H1 (cell line): Measurements from ENCODE around the gene DCAF16. TPM values are rescaled to one million over a fixed set of nuclear protein-coding genes. Genes with fewer than 3 reads are reported as not detected.

Experiments used
- CTCF ChIA-PET: fragments of 300-600 bp; sonication (Branson Sonifier 250); formaldehyde crosslinking; loops from one replicate; lab custom pipeline; 2021; ENCODE audit not compliant: partially characterized antibody; lab: Charles Lee
- POLR2A ChIA-PET: fragments of 300-600 bp; sonication (Branson Sonifier 250); formaldehyde crosslinking; loops from one replicate; lab custom pipeline; 2021; ENCODE audit warnings: inconsistent platforms; ENCODE audit not compliant: partially characterized antibody; lab: Charles Lee
- DNase-seq, 2 experiments: peaks; one replicate each; pipeline versions ENCODE4 v3.0.0 to v3.0.0-alpha.2; 2010 to 2022; ENCODE audit warnings: low spot score in 2 of 2, low read depth in 1 of 2, mixed read lengths in 1 of 2
- FAIRE-seq: peaks from 2 replicates; lab custom pipeline; 2011; peaks lifted over from hg19 to GRCh38; lab: Jason Lieb, UNC
- H2AFZ ChIP-seq: 2 replicates; pipeline ENCODE4 v1.8.1; 2012; ENCODE audit warnings: low read length, inconsistent platforms
- H2AK5ac ChIP-seq: 2 replicates; pipeline ENCODE4 v1.6.1; 2013; ENCODE audit warnings: low read depth, low read length
- H2BK120ac ChIP-seq: replicated peaks from 2 replicates; pipeline ENCODE3; 2013; ENCODE audit warnings: low read depth, low read length, inconsistent platforms
- H2BK12ac ChIP-seq: 2 replicates; pipeline ENCODE4 v1.6.1; 2013; ENCODE audit warnings: low read depth, low read length
- H2BK15ac ChIP-seq: 2 replicates; pipeline ENCODE4 v1.6.1; 2013; ENCODE audit warnings: low read length
- H2BK20ac ChIP-seq: 2 replicates; pipeline ENCODE4 v1.6.1; 2013; ENCODE audit warnings: low read length
- H2BK5ac ChIP-seq: 2 replicates; pipeline ENCODE4 v1.6.1; 2013; ENCODE audit warnings: low read depth, low read length
- H3K14ac ChIP-seq: 2 replicates; pipeline ENCODE4 v1.6.1; 2013; ENCODE audit warnings: inconsistent platforms; ENCODE audit not compliant: insufficient read length
- H3K18ac ChIP-seq: 2 replicates; pipeline ENCODE4 v1.6.1; 2013; ENCODE audit warnings: low read length; ENCODE audit errors: extremely low read depth
- H3K23ac ChIP-seq: 2 replicates; pipeline ENCODE4 v1.6.1; 2013; ENCODE audit warnings: inconsistent platforms; ENCODE audit not compliant: insufficient read length
- H3K23me2 ChIP-seq: 2 replicates; pipeline ENCODE4 v1.6.1; 2013; ENCODE audit warnings: low read depth, low read length
- H3K27ac ChIP-seq: 2 replicates; pipeline ENCODE4 v1.6.1; 2011; ENCODE audit warnings: low read depth, low read length, inconsistent platforms
- H3K27me3 ChIP-seq, 4 experiments: replicated peaks in 1 of 4; 1 replicate in 1 of 4; 2 replicates in 3 of 4; pipeline versions ENCODE4 v1.6.1 to v1.8.1; 2011 to 2013; ENCODE audit warnings: low read length in 3 of 4, mild to moderate bottlenecking in 3 of 4, inconsistent platforms in 2 of 4, mixed read lengths in 2 of 4, moderate library complexity in 1 of 4; ENCODE audit not compliant: control insufficient read depth in 3 of 4, insufficient read depth in 3 of 4; ENCODE audit errors: extremely low read depth in 1 of 4
- H3K36me3 ChIP-seq, 4 experiments: 2 replicates each; pipeline versions ENCODE4 v1.6.1 to v1.8.1; 2011 to 2013; ENCODE audit warnings: mild to moderate bottlenecking in 4 of 4, low read length in 3 of 4, moderate library complexity in 2 of 4, control low read depth in 1 of 4, inconsistent platforms in 1 of 4; ENCODE audit not compliant: insufficient read depth in 4 of 4, control insufficient read depth in 2 of 4
- H3K4ac ChIP-seq: replicated peaks from 2 replicates; pipeline ENCODE3; 2013; ENCODE audit warnings: low read length, low read depth, mixed read lengths, inconsistent platforms; ENCODE audit not compliant: insufficient read length
- H3K4me1 ChIP-seq, 4 experiments: replicated peaks in 1 of 4; 1 replicate in 1 of 4; 2 replicates in 3 of 4; pipeline versions ENCODE4 v1.6.1 to v1.8.1; 2011 to 2013; ENCODE audit warnings: low read length in 3 of 4, inconsistent platforms in 2 of 4, mixed read lengths in 1 of 4; ENCODE audit not compliant: insufficient read depth in 4 of 4, control insufficient read depth in 3 of 4
- H3K4me2 ChIP-seq, 2 experiments: 2 replicates each; pipeline versions ENCODE4 v1.6.1 to v1.8.1; 2011 to 2013; ENCODE audit warnings: low read depth in 2 of 2, low read length in 2 of 2, control low read depth in 1 of 2, inconsistent platforms in 1 of 2, mild to moderate bottlenecking in 1 of 2; ENCODE audit not compliant: insufficient read depth in 1 of 2
- H3K4me3 ChIP-seq, 4 experiments: fragments of 200-600, 300-600 bp in 1 of 4; sonication (generic), shearing (Covaris generic), sonication (Bioruptor Twin) in 1 of 4; 2 replicates each; pipeline versions ENCODE4 v1.5.1 to v1.8.1; 2011 to 2016; ENCODE audit warnings: low read length in 4 of 4, low read depth in 3 of 4, control low read depth in 2 of 4, inconsistent platforms in 2 of 4, mild to moderate bottlenecking in 2 of 4, mixed read lengths in 1 of 4, moderate library complexity in 1 of 4; ENCODE audit not compliant: insufficient read depth in 2 of 4; ENCODE audit errors: extremely low read depth in 1 of 4
- H3K56ac ChIP-seq: replicated peaks from 2 replicates; pipeline ENCODE3; 2013; ENCODE audit warnings: low read depth, mild to moderate bottlenecking, mixed read lengths, low read length, inconsistent platforms; ENCODE audit not compliant: insufficient read length
- H3K79me1 ChIP-seq: 2 replicates; pipeline ENCODE4 v1.6.1; 2013; ENCODE audit warnings: low read depth, low read length, control low read depth
- H3K79me2 ChIP-seq, 2 experiments: 2 replicates each; pipeline versions ENCODE4 v1.6.1 to v1.8.1; 2012 to 2013; ENCODE audit warnings: low read length in 2 of 2, mild to moderate bottlenecking in 2 of 2, inconsistent platforms in 1 of 2; ENCODE audit not compliant: insufficient read depth in 2 of 2, control insufficient read depth in 1 of 2
- H3K9ac ChIP-seq, 4 experiments: replicated peaks in 1 of 4; 1 replicate in 1 of 4; 2 replicates in 3 of 4; pipeline versions ENCODE4 v1.6.1 to v1.8.1; 2011 to 2013; ENCODE audit warnings: low read depth in 3 of 4, low read length in 3 of 4, control low read depth in 2 of 4, mild to moderate bottlenecking in 2 of 4, moderate library complexity in 2 of 4, inconsistent platforms in 1 of 4; ENCODE audit errors: extremely low read depth in 1 of 4
- H3K9me3 ChIP-seq, 2 experiments: 2 replicates each; pipeline versions ENCODE4 v1.6.1 to v1.8.1; 2012 to 2013; ENCODE audit warnings: mild to moderate bottlenecking in 2 of 2, moderate library complexity in 2 of 2, control low read depth in 1 of 2, inconsistent platforms in 1 of 2, low read depth in 1 of 2, low read length in 1 of 2, mixed read lengths in 1 of 2; ENCODE audit not compliant: insufficient read depth in 2 of 2
- H4K20me1 ChIP-seq, 2 experiments: replicated peaks in 1 of 2; 2 replicates each; pipeline versions ENCODE3 to v1.8.1; 2011 to 2013; ENCODE audit warnings: inconsistent platforms in 2 of 2, low read length in 2 of 2, mild to moderate bottlenecking in 1 of 2; ENCODE audit not compliant: insufficient read depth in 2 of 2, control insufficient read depth in 1 of 2
- H4K5ac ChIP-seq: 2 replicates; pipeline ENCODE4 v1.6.1; 2013; ENCODE audit warnings: low read length, low read depth, mixed read lengths, inconsistent platforms; ENCODE audit not compliant: insufficient read length
- H4K8ac ChIP-seq: 2 replicates; pipeline ENCODE4 v1.8.0; 2013; ENCODE audit warnings: mild to moderate bottlenecking, moderate library complexity, low read length, inconsistent platforms; ENCODE audit not compliant: insufficient read depth; ENCODE audit errors: extremely low read depth
- H4K91ac ChIP-seq: replicated peaks from 2 replicates; pipeline ENCODE3; 2013; ENCODE audit warnings: low read length, mixed read lengths, inconsistent platforms; ENCODE audit not compliant: insufficient read length
- CBX5 ChIP-seq: fragments of 300-800, 300-1000 bp; sonication (generic); IDR thresholded peaks from 2 replicates; pipeline ENCODE4 v1.7.1; 2016; ENCODE audit warnings: antibody characterized with exemption, low read length, low read depth
- CBX8 ChIP-seq: fragments of 300-800, 300-1000 bp; sonication (generic); IDR thresholded peaks from 2 replicates; pipeline ENCODE4 v1.7.1; 2016; ENCODE audit warnings: low read depth, low read length, borderline replicate concordance
- CEBPB ChIP-seq: IDR thresholded peaks from 2 replicates; pipeline ENCODE4 v1.6.1; 2012; ENCODE audit warnings: low read depth, low read length
- CTCF ChIP-seq, 3 experiments: IDR thresholded peaks; 1 replicate in 2 of 3; 2 replicates in 1 of 3; pipeline versions ENCODE4 v1.5.1 to v1.6.1; 2011; ENCODE audit warnings: low read length in 3 of 3, mild to moderate bottlenecking in 3 of 3, inconsistent platforms in 2 of 3, low read depth in 1 of 3, moderate library complexity in 1 of 3; ENCODE audit not compliant: insufficient read depth in 1 of 3; ENCODE audit errors: control extremely low read depth in 1 of 3
- EGR1 ChIP-seq: IDR thresholded peaks from 2 replicates; pipeline ENCODE4 v1.6.1; 2011; ENCODE audit warnings: low read depth, low read length, borderline replicate concordance
- GABPA ChIP-seq: IDR thresholded peaks from 2 replicates; pipeline ENCODE4 v1.6.1; 2011; ENCODE audit warnings: mild to moderate bottlenecking, low read length, moderate library complexity, borderline replicate concordance; ENCODE audit not compliant: insufficient read depth
- MAX ChIP-seq: IDR thresholded peaks from 2 replicates; pipeline ENCODE4 v1.6.1; 2012; ENCODE audit warnings: inconsistent platforms
- PHF8 ChIP-seq: fragments of 200-600 bp; sonication (generic); conservative IDR thresholded peaks from 2 replicates; pipeline ENCODE4 v1.7.1; 2012; ENCODE audit warnings: low read depth, mild to moderate bottlenecking, inconsistent platforms, low read length, moderate library complexity
- SIRT6 ChIP-seq: IDR thresholded peaks from one replicate; pipeline ENCODE4 v1.7.1; 2012; ENCODE audit warnings: low read length, inconsistent platforms
- SP1 ChIP-seq: IDR thresholded peaks from 2 replicates; pipeline ENCODE4 v1.6.1; 2011; ENCODE audit warnings: low read depth, low read length
- SUZ12 ChIP-seq: fragments of 200-600 bp; sonication (generic); IDR thresholded peaks from 2 replicates; pipeline ENCODE4 v1.6.1; 2012; ENCODE audit warnings: mild to moderate bottlenecking, inconsistent platforms, low read length, moderate library complexity, mixed read lengths
- WGBS, 2 experiments: shearing (Covaris generic) in 1 of 2; methylation state at CpG; one replicate each; pipeline versions ENCODE4 v1.1.6 to v1.1.7; 2013 to 2015; ENCODE audit warnings: low lambda C conversion rate in 2 of 2, mixed read lengths in 2 of 2, inconsistent platforms in 1 of 2, low coverage in 1 of 2, missing lambda C conversion rate in 1 of 2; ENCODE audit not compliant: insufficient replicate concordance in 2 of 2, insufficient coverage in 1 of 2, insufficient read length in 1 of 2; ENCODE audit errors: extremely low coverage in 1 of 2, missing lambda C conversion rate in 1 of 2; 5-methylcytosine and 5-hydroxymethylcytosine counted together
- polyA plus RNA-seq, 7 experiments: library from polyadenylated mRNA; depleted of rRNA in 3 of 7; stranded (reverse) in 5 of 7; unstranded in 2 of 7; fragments of >200 nt in 5 of 7; fragments of 200-250 nt in 2 of 7; gene quantifications; 1 replicate in 5 of 7; 2 replicates in 1 of 7; 4 replicates in 1 of 7; pipeline versions ENCODE4 v1.2.1 to v1.2.3, GENCODE V29; 2011 to 2013; ENCODE audit warnings: missing spikeins in 2 of 7, mixed read lengths in 2 of 7
- total RNA-seq: library from RNA; stranded (reverse); fragmentation: NEBNext Ultra II Directional; extraction: Animal tissue kit (Norgen Biotek cat#: 25700); gene quantifications from 2 replicates; pipeline ENCODE4 v1.2.1, GENCODE V29; 2021

Gene DCAF16
- total and polyA plus RNA-seq, 2 of the 8 experiments (the other 6 are each of a cell fraction or from before 2014, with no cell fraction given): 26.5 to 55.7 TPM

- Histone ChIP-seq H2BK5ac (no peak overlapping the region), H2BK15ac (no peak overlapping the region), H3K4me1 (peaks cover 2 to 6% (median 4%) of the 10 kb centered on the region in 4 experiments; a peak in 5 of 7 replicates), H3K79me1 (no peaks in the 10 kb centered on the region), H2BK12ac (no peak overlapping the region), H3K4ac (no peak overlapping the region), H3K27me3 (no peaks in the 10 kb centered on the region), H2AFZ (no peak overlapping the region), H4K91ac (no peak overlapping the region), H2BK120ac (no peak overlapping the region), H3K9ac (peak overlapping the region; percentile 86 to 99 (median 96)), H3K18ac (no peak overlapping the region), H3K27ac (no peak overlapping the region), H4K20me1 (peaks cover 13 to 16% of the 10 kb centered on the region in 2 experiments), H3K23me2 (peaks cover 3% of the 10 kb centered on the region; the same call in 1 of the 2 replicates), H3K4me2 (peak overlapping the region; percentile 71 to 81), H3K56ac (no peak overlapping the region), H3K9me3 (no peaks in the 10 kb centered on the region), H2AK5ac (no peak overlapping the region), H3K14ac (no peak overlapping the region), H2BK20ac (no peak overlapping the region), H3K4me3 (peak overlapping the region; percentile 94 to 98 (median 97)), H3K36me3 (peaks cover 2 to 16% (median 6%) of the 10 kb centered on the region in 4 experiments), H3K23ac (no peak overlapping the region), H4K8ac (no peak overlapping the region), H4K5ac (no peak overlapping the region), H3K79me2 (peaks cover 13 to 96% of the 10 kb centered on the region in 2 experiments)
- POLR2A ChIA-PET: interaction anchor here (1.0 to 3.4 kb wide), 6 partner anchors 11 to 297 kb away, joined by 4 to 19 read pairs (median 5); partner anchors contain the start of genes FAM184B, MED28 and QDPR
- no peak for DNase-seq
- CTCF ChIA-PET: interaction anchor here (0.8 to 3.7 kb wide), 8 partner anchors 8 to 168 kb away, joined by 3 to 23 read pairs (median 3); no protein-coding TSS in a partner anchor
- WGBS, 2 experiments: 7% methylated on average over 7 of the region's 7 CpGs; no CpG with 5 or more reads in 1 of the 2 experiments
- no peak for FAIRE-seq
- TF ChIP-seq CEBPB (no peak), CTCF (IDR thresholded peaks at IDR 0.05; ENCODE audit: control extremely low read depth in 1 of 3, insufficient read depth in 1 of 3, low read depth in 1 of 3, low read length in 3 of 3) (no peak), SIRT6 (no peak), CBX5 (no peak), PHF8 (no peak), EGR1 (no peak), MAX (no peak), GABPA (no peak), SP1 (no peak), CBX8 (no peak), SUZ12 (no peak)
Measured at GRCh38 chr4:17809667-17810066, 890 bp downstream of the DCAF16 start.
